MCF 10A (cell line): ENCODE results near the gene TMED1. TPM values are rescaled to one million over a fixed set of nuclear protein-coding genes. Genes with fewer than 3 reads are reported as not detected.

ENCODE experiments used
- BruUV-seq: library from RNA; stranded (reverse); fragments of 400-500 nt; replicated peaks from 2 replicates; lab custom pipeline; 2021; lab: Mats Ljungman, UMichigan
- CTCF ChIA-PET: fragments of 300-600 bp; sonication (Branson Sonifier 250); formaldehyde crosslinking; extraction: SDS; loops from one replicate; lab custom pipeline; 2021; ENCODE audit warnings: antibody characterized with exemption, inconsistent platforms; lab: Yijun Ruan, JAX
- POLR2A ChIA-PET: fragments of 300-600, 350-650 bp; sonication (Branson Sonifier 250); formaldehyde crosslinking; extraction: SDS; loops from one replicate; lab custom pipeline; 2020; ENCODE audit warnings: antibody characterized with exemption, inconsistent platforms; lab: Yijun Ruan, JAX
- DNase-seq: peaks from one replicate; pipeline ENCODE4 v3.0.0-alpha.2; 2018; ENCODE audit not compliant: unreplicated experiment
- H3K27ac Mint-ChIP-seq: one replicate; pipeline ENCODE4 v1.8.0; 2022; ENCODE audit warnings: mild to moderate bottlenecking, low read depth, mixed read lengths; ENCODE audit not compliant: unreplicated experiment
- H3K27me3 Mint-ChIP-seq: one replicate; pipeline ENCODE4 v1.8.0; 2022; ENCODE audit warnings: mixed read lengths; ENCODE audit not compliant: insufficient read depth, unreplicated experiment
- H3K36me3 Mint-ChIP-seq: one replicate; pipeline ENCODE4 v1.8.0; 2022; ENCODE audit warnings: mild to moderate bottlenecking, moderate library complexity, mixed read lengths; ENCODE audit not compliant: insufficient read depth, unreplicated experiment
- H3K4me1 Mint-ChIP-seq: one replicate; pipeline ENCODE4 v1.8.0; 2022; ENCODE audit warnings: mixed read lengths; ENCODE audit not compliant: insufficient read depth, unreplicated experiment
- H3K4me3 Mint-ChIP-seq: one replicate; pipeline ENCODE4 v1.8.0; 2022; ENCODE audit warnings: mild to moderate bottlenecking, moderate library complexity, mixed read lengths; ENCODE audit not compliant: unreplicated experiment
- H3K9me3 Mint-ChIP-seq: one replicate; pipeline ENCODE4 v1.8.0; 2022; ENCODE audit warnings: mixed read lengths; ENCODE audit not compliant: unreplicated experiment
- intact Hi-C: fragments of 100-400 bp; cut with micrococcal nuclease; formaldehyde crosslinking; loops from 2 replicates; pipeline ENCODE4 v1.14.1; 2022
- total RNA-seq: library from RNA; stranded (reverse); gene quantifications from 2 replicates; pipeline ENCODE4 v1.2.3, GENCODE V29; 2022
- TF ChIP-seq, protein P1 (sequence below): fragments of 200-600 bp; IDR thresholded peaks from one replicate; pipeline ENCODE4 v1.8.0; 2022; ENCODE audit warnings: antibody characterized with exemption, mild to moderate bottlenecking; ENCODE audit not compliant: unreplicated experiment

TMED1 gene
- total RNA-seq, 1 experiment from 2014 or later, result 23.2 TPM

GRCh38 chr19:10876459-10877240, 40.6 kb upstream of the TMED1 start:
- intact Hi-C loops, result no loop called here
- CTCF ChIA-PET, result interaction anchor here (1.3 kb wide), 2 partner anchors 12 kb away, joined by 4 to 6 read pairs; no protein-coding TSS in a partner anchor
- Mint-ChIP-seq H3K27ac (no peak overlapping the region), H3K4me1 (peaks cover 8% of the 10 kb centered on the region), H3K27me3 (no peaks in the 10 kb centered on the region), H3K4me3 (no peak overlapping the region), H3K36me3 (peaks cover 11% of the 10 kb centered on the region), H3K9me3 (no peaks in the 10 kb centered on the region)
- POLR2A ChIA-PET, result no interaction called here
- DNase-seq, result no peak
- TF ChIP-seq, protein P1, sequence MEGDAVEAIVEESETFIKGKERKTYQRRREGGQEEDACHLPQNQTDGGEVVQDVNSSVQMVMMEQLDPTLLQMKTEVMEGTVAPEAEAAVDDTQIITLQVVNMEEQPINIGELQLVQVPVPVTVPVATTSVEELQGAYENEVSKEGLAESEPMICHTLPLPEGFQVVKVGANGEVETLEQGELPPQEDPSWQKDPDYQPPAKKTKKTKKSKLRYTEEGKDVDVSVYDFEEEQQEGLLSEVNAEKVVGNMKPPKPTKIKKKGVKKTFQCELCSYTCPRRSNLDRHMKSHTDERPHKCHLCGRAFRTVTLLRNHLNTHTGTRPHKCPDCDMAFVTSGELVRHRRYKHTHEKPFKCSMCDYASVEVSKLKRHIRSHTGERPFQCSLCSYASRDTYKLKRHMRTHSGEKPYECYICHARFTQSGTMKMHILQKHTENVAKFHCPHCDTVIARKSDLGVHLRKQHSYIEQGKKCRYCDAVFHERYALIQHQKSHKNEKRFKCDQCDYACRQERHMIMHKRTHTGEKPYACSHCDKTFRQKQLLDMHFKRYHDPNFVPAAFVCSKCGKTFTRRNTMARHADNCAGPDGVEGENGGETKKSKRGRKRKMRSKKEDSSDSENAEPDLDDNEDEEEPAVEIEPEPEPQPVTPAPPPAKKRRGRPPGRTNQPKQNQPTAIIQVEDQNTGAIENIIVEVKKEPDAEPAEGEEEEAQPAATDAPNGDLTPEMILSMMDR, result no peak
- no TSS peak for BruUV-seq

DNA sequence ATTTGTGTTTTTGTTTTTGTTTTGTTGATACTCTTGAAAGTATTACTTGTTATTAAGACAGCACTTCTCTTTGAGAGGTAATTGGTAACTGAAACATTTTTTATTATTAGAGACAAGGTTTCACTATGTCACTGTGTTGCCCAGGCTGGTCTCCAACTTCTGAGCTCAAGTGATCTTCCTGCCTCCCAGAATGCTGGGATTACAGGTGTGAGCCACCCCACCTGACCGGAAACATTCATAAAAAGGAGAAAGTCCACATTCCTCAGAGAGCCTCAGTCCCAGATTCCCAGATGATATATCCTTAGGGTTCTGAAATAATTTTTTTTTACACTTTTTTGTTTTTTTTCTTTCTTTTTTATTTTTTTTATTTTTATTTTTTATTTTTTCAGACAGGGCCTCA, 38.0 kb upstream of the TMED1 start:
- Mint-ChIP-seq H3K36me3 (peaks cover 7% of the 10 kb centered on the region), H3K27me3 (no peaks in the 10 kb centered on the region), H3K4me1 (peaks cover 3% of the 10 kb centered on the region), H3K27ac (no peak overlapping the region), H3K9me3 (no peaks in the 10 kb centered on the region), H3K4me3 (no peak overlapping the region)
- CTCF ChIA-PET, result interaction anchor here (1.3 to 1.9 kb wide), 4 partner anchors 10 to 68 kb away, joined by 4 to 11 read pairs (median 6); no protein-coding TSS in a partner anchor
- POLR2A ChIA-PET, result interaction anchor here (0.6 to 3.7 kb wide), 5 partner anchors 38 to 631 kb away, joined by 3 to 29 read pairs (median 4); partner anchors contain the start of genes TIMM29, TMED1 and YIPF2
- intact Hi-C loops, result loop anchor here (5.0 kb wide), 1 partner anchor 43 kb away; no protein-coding TSS in a partner anchor
- no peak for DNase-seq
- TF ChIP-seq, protein P1, result no peak
- no TSS peak for BruUV-seq

DNA sequence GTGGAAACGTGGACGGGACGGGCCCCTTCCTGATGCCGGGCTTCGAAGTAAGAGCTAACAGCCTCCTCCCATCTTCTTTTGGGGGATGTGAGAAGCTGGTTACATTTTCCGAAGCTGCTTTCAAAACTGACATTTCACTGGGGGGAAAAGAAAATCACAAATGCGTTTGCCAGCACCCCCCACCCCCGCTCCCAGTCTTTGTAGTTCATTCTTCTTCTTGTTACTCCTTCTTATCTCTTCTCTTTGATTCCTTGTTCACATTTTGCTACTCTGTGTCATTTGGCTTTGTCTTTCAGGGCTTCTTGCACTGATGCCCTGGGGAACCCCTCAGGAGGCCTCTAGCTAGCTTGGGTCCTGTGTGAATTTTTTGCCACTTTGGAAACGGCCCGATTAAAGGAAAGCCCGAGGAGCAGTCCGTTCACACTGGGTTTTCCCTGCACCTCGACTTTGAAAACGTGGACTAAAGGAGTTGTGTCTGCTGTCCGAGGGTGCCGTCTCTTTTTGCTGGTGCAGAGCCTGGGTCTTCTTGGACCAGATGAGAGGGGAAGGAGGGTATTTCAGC, 36.6 kb upstream of the TMED1 start:
- ChIA-PET POLR2A (interaction anchor here (0.5 to 3.7 kb wide), 13 partner anchors 8 to 563 kb away, joined by 3 to 29 read pairs (median 3); partner anchors contain the start of genes DNM2, PRKCSH, TIMM29 and TMED1), CTCF (interaction anchor here (0.6 to 1.9 kb wide), 18 partner anchors 8 to 624 kb away, joined by 3 to 11 read pairs (median 4); partner anchors contain the start of gene DNM2)
- no peaks in the 10 kb centered on the region for H3K9me3 Mint-ChIP-seq
- H3K27me3 Mint-ChIP-seq, result no peaks in the 10 kb centered on the region
- peaks cover 7% of the 10 kb centered on the region for H3K36me3 Mint-ChIP-seq
- H3K27ac Mint-ChIP-seq, result peak overlapping the region; percentile 75
- DNase-seq, result peak; percentile 23
- TF ChIP-seq, protein P1, result no peak
- peak overlapping the region; percentile 75 for H3K4me3 Mint-ChIP-seq
- intact Hi-C loops, result loop anchor here (5.0 kb wide), 1 partner anchor 45 kb away; no protein-coding TSS in a partner anchor
- H3K4me1 Mint-ChIP-seq, result no peaks in the 10 kb centered on the region
- BruUV-seq, result no TSS peak
